HepG2 (cell line): ENCODE measurements around the gene SAMD14. TPM values are rescaled to one million over a fixed set of nuclear protein-coding genes. Genes with fewer than 3 reads are reported as not detected.

ENCODE experiments used
- GLI4 ChIP-seq: sonication (generic); formaldehyde crosslinking; IDR thresholded peaks from 2 replicates; pipeline ENCODE4 v1.5.1; 2020; ENCODE audit warnings: missing genetic modification reagents, mild to moderate bottlenecking, moderate library complexity, borderline replicate concordance
- MIER3 ChIP-seq: IDR thresholded peaks from 2 replicates; pipeline ENCODE4 v1.6.1; 2016; ENCODE audit warnings: missing compliant biosample characterization, borderline replicate concordance
- NFYB ChIP-seq: sonication (generic); formaldehyde crosslinking; IDR thresholded peaks from 2 replicates; pipeline ENCODE4 v1.4.0; 2020; ENCODE audit warnings: missing genetic modification reagents
- RAD21 ChIP-seq: fragments of 450-650 bp; formaldehyde crosslinking; IDR thresholded peaks from 2 replicates; pipeline ENCODE4 v1.5.0; 2020; ENCODE audit warnings: mild to moderate bottlenecking
- TBP ChIP-seq: sonication (generic); formaldehyde crosslinking; IDR thresholded peaks from 2 replicates; pipeline ENCODE4 v1.5.0; 2020; ENCODE audit warnings: missing genetic modification reagents
- TEAD2 ChIP-seq: sonication (generic); formaldehyde crosslinking; IDR thresholded peaks from 2 replicates; pipeline ENCODE4 v1.9.0; 2021; ENCODE audit warnings: missing genetic modification reagents
- ZFP36 ChIP-seq: fragments of 150-350 bp; IDR thresholded peaks from 2 replicates; pipeline ENCODE4 v1.6.1; 2018; ENCODE audit warnings: borderline replicate concordance, low read length, low read depth; ENCODE audit not compliant: partially characterized antibody
- ZNF207 ChIP-seq: fragments of 450-650 bp; IDR thresholded peaks from 2 replicates; pipeline ENCODE4 v1.6.1; 2016; ENCODE audit warnings: antibody characterized with exemption, borderline replicate concordance
- polyA plus RNA-seq, 8 experiments: library from polyadenylated mRNA; depleted of rRNA in 3 of 8; stranded (reverse) in 7 of 8; unstranded in 1 of 8; fragments of >200 nt; fragmentation: Illumina TruSeq in 4 of 8; extraction: Trizol in 4 of 8; gene quantifications; 2 replicates each; pipeline versions ENCODE4 v1.2.1 to v1.2.3, GENCODE V29; 2011 to 2016; ENCODE audit warnings: low read depth in 4 of 8, missing spikeins in 1 of 8, mixed read lengths in 1 of 8; ENCODE audit not compliant: insufficient read depth in 1 of 8
- total RNA-seq, 5 experiments: library from RNA; depleted of rRNA; stranded (reverse); fragments of >200 nt; fragmentation: Illumina TruSeq; extraction: Trizol; gene quantifications; 2 replicates each; pipeline ENCODE4 v1.2.3, GENCODE V29; 2016; ENCODE audit warnings: low read depth in 1 of 5
- TF ChIP-seq, protein P1 (sequence below): sonication (generic); IDR thresholded peaks from 2 replicates; pipeline ENCODE4 v1.6.1; 2016; ENCODE audit warnings: low read depth, borderline replicate concordance
- TF ChIP-seq, protein P2 (sequence below): sonication (generic); formaldehyde crosslinking; IDR thresholded peaks from 2 replicates; pipeline ENCODE4 v1.5.0; 2020; ENCODE audit warnings: mild to moderate bottlenecking, missing genetic modification reagents, borderline replicate concordance

SAMD14 gene
- total and polyA plus RNA-seq, 2 of the 13 experiments (the other 11 are each of a cell fraction or from before 2014, with no cell fraction given) = 0.07 to 0.22 TPM

DNA sequence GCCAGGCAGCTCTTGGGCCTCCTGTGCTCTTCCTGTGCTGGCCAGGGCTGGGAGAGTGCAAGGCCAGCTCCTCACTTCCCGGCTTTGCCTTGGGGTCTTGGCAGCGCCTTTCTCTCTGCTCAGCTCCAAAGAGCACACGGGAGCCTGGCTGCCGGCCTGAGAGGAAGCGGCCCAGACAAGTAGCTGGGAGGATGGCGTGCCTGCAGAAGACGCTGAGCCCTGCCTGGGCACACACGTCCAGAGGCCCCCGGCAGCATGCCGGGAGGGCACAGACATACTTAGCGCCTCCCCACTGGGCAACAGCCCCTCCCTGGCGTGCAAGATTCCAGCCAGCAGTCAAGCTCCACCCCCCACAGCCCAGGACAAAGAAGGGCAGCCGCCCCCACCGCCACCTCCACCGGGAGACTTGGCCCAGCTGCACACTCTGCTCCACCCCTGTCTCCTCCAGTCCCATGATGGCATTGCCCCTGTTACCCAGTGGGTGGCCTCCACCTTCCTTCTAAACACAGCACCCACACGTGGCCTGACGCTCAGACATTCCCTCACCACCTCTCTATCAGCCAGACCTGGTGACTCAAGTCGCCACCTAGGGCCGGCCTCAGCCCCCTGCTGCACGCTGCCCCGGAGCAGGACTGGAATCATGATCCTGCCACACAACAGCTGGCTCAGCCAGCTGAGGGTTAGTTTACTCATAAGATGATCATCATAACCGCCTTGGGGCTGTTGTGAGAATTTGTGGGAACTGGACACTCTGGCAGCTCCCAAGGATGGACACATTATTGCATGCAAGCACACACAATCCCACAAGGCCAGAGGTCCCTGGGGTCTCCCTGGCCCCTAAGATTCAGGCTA is 48.2 kb upstream of the SAMD14 start (continued):
- TF ChIP-seq, protein P1, sequence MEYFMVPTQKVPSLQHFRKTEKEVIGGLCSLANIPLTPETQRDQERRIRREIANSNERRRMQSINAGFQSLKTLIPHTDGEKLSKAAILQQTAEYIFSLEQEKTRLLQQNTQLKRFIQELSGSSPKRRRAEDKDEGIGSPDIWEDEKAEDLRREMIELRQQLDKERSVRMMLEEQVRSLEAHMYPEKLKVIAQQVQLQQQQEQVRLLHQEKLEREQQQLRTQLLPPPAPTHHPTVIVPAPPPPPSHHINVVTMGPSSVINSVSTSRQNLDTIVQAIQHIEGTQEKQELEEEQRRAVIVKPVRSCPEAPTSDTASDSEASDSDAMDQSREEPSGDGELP = peak; percentile 55; the same call in 1 of the 2 replicates
- no peak for TF ChIP-seq GLI4 (CRISPR knock-in tag)
- TF ChIP-seq ZNF207 = no peak
- peak; percentile 40; the same call in 1 of the 2 replicates for TF ChIP-seq MIER3 (CRISPR knock-in tag)
- TF ChIP-seq TBP (CRISPR knock-in tag) = no peak
- TF ChIP-seq ZFP36 = no peak
- TF ChIP-seq NFYB = no peak
- TF ChIP-seq RAD21 (CRISPR knock-in tag) = peak; percentile 65
- TF ChIP-seq TEAD2 (CRISPR knock-in tag) = no peak
- TF ChIP-seq, protein P2, sequence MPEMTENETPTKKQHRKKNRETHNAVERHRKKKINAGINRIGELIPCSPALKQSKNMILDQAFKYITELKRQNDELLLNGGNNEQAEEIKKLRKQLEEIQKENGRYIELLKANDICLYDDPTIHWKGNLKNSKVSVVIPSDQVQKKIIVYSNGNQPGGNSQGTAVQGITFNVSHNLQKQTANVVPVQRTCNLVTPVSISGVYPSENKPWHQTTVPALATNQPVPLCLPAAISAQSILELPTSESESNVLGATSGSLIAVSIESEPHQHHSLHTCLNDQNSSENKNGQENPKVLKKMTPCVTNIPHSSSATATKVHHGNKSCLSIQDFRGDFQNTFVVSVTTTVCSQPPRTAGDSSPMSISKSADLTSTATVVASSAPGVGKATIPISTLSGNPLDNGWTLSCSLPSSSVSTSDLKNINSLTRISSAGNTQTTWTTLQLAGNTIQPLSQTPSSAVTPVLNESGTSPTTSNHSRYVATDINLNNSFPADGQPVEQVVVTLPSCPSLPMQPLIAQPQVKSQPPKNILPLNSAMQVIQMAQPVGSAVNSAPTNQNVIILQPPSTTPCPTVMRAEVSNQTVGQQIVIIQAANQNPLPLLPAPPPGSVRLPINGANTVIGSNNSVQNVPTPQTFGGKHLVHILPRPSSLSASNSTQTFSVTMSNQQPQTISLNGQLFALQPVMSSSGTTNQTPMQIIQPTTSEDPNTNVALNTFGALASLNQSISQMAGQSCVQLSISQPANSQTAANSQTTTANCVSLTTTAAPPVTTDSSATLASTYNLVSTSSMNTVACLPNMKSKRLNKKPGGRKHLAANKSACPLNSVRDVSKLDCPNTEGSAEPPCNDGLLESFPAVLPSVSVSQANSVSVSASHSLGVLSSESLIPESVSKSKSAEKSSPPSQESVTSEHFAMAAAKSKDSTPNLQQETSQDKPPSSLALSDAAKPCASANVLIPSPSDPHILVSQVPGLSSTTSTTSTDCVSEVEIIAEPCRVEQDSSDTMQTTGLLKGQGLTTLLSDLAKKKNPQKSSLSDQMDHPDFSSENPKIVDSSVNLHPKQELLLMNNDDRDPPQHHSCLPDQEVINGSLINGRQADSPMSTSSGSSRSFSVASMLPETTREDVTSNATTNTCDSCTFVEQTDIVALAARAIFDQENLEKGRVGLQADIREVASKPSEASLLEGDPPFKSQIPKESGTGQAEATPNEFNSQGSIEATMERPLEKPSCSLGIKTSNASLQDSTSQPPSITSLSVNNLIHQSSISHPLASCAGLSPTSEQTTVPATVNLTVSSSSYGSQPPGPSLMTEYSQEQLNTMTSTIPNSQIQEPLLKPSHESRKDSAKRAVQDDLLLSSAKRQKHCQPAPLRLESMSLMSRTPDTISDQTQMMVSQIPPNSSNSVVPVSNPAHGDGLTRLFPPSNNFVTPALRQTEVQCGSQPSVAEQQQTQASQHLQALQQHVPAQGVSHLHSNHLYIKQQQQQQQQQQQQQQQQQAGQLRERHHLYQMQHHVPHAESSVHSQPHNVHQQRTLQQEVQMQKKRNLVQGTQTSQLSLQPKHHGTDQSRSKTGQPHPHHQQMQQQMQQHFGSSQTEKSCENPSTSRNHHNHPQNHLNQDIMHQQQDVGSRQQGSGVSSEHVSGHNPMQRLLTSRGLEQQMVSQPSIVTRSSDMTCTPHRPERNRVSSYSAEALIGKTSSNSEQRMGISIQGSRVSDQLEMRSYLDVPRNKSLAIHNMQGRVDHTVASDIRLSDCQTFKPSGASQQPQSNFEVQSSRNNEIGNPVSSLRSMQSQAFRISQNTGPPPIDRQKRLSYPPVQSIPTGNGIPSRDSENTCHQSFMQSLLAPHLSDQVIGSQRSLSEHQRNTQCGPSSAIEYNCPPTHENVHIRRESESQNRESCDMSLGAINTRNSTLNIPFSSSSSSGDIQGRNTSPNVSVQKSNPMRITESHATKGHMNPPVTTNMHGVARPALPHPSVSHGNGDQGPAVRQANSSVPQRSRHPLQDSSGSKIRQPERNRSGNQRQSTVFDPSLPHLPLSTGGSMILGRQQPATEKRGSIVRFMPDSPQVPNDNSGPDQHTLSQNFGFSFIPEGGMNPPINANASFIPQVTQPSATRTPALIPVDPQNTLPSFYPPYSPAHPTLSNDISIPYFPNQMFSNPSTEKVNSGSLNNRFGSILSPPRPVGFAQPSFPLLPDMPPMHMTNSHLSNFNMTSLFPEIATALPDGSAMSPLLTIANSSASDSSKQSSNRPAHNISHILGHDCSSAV (CRISPR knock-in tag) = no peak
